ENCODE results near the gene CALB2.
"Not testable (repeated sequence)": the region's sequence is repeated elsewhere in the genome, so short reads cannot be mapped to it uniquely, and the experiment has no call there.

Gene CALB2

DNA sequence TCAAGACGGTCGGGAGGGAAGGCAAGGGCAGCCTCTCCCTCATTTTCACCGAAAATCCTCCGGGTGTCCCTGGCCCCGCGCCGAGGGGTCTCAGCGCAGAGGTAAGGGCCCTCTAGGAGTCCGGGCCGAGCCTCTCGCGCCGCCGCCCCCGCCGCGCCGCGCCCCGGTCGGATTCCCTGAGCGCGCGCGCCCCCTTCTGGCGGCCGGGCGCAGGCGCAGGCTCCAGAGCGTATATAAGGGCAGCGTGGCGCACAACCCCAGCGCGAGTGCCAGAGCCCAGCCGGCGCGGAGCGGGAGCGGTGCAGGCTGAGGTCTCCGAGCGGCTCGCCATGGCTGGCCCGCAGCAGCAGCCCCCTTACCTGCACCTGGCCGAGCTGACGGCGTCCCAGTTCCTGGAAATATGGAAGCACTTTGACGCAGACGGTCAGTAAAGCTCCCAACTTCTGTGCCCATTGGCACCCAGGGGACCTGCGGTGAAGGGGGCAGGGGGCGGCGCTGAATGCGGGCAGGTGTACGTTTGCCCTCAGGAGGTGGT, at the start of gene CALB2:
TSS of gene CALB2 (plus strand) at position 260 of the 535 bp plus-strand sequence. CDS start at position 330, 70 bp downstream.
- DNase-seq (ENCODE audit: low spot score) = peak; percentile 91
- TF ChIP-seq, protein P1, sequence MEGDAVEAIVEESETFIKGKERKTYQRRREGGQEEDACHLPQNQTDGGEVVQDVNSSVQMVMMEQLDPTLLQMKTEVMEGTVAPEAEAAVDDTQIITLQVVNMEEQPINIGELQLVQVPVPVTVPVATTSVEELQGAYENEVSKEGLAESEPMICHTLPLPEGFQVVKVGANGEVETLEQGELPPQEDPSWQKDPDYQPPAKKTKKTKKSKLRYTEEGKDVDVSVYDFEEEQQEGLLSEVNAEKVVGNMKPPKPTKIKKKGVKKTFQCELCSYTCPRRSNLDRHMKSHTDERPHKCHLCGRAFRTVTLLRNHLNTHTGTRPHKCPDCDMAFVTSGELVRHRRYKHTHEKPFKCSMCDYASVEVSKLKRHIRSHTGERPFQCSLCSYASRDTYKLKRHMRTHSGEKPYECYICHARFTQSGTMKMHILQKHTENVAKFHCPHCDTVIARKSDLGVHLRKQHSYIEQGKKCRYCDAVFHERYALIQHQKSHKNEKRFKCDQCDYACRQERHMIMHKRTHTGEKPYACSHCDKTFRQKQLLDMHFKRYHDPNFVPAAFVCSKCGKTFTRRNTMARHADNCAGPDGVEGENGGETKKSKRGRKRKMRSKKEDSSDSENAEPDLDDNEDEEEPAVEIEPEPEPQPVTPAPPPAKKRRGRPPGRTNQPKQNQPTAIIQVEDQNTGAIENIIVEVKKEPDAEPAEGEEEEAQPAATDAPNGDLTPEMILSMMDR (IDR thresholded peaks at IDR 0.05; ENCODE audit: extremely low read depth, missing control alignments) = peak; percentile 99

- peak; percentile 43 for DNase-seq (ENCODE audit: low spot score)
- TF ChIP-seq, protein P1 (IDR thresholded peaks at IDR 0.05; ENCODE audit: extremely low read depth, missing control alignments) = peak; percentile 64
Measured at GRCh38 chr16:71311553-71312158, 46.9 kb upstream of the CALB2 start.

DNA sequence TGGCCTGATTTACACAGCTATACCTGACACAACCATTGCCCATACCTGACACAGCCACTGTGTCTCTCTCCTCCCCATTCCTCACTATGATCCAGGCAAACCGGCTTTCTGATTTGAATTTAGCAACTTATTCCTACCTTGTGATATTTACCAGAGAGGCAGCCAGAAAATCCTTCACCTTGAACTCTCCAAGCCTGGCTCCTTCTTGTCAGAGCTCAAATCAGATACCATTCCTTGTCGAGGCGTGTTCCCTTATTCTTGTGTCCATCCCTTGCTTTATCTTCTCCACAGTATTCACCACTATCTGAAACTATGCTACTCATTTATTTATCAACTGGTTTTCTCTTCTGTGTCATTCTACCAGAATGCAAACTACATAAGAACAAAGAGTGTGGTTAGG, 44.9 kb upstream of the CALB2 start:
- DNase-seq (ENCODE audit: low spot score) = not testable (repeated sequence)

GRCh38 chr16:71315269-71315668, 43.3 kb upstream of the CALB2 start:
- DNase-seq (ENCODE audit: low spot score) = no peak
- TF ChIP-seq, protein P1 (IDR thresholded peaks at IDR 0.05; ENCODE audit: extremely low read depth, missing control alignments) = no peak

GRCh38 chr16:71319999-71320398, 38.5 kb upstream of the CALB2 start:
- DNase-seq (ENCODE audit: low spot score) = no peak
- TF ChIP-seq, protein P1 (IDR thresholded peaks at IDR 0.05; ENCODE audit: extremely low read depth, missing control alignments) = no peak

- TF ChIP-seq, protein P1 (IDR thresholded peaks at IDR 0.05; ENCODE audit: extremely low read depth, missing control alignments) = no peak
- no peak for DNase-seq (ENCODE audit: low spot score)
Measured at GRCh38 chr16:71327720-71328119, 30.8 kb upstream of the CALB2 start.

DNA sequence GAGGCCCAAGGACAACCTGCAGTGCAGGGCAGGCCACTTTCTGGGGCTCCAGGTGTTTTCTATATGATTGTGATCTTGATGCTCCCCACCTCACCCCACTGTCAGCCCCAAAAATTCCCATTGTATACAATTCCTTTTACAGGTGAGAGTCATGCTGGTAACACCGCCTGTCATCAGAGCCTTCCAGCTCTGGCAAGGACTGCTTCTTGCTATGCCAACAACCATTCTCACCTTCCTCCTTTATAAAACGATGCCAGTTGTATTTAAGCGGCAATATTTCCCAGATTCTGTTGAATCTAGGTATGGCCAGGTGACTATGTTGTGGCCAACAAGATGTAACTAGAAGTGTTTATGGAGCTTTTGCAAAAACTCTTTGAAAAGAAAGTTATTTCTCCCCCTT, 30.4 kb upstream of the CALB2 start:
- DNase-seq (ENCODE audit: low spot score) = no peak
- TF ChIP-seq, protein P1 (IDR thresholded peaks at IDR 0.05; ENCODE audit: extremely low read depth, missing control alignments) = no peak

DNA sequence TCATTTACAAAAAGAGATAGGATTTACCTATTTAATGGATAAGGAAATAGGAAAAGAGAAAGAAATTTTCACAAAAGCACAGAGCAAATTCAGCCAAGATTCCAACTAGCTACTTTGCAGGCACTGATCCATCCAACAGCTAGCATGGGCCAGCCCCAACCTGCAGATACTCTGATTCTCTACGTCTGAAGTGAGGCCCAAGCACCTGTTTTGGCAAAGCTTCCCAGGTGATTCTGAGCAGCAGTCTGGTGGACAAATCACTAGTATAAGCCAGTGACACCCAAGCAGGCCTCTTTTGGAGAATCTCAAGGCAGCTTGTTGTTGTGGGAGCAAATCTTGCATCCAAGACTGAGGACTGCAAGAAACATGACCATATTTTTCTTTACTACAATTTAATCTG, 20.9 kb upstream of the CALB2 start:
- DNase-seq (ENCODE audit: low spot score) = no peak
- TF ChIP-seq, protein P1 (IDR thresholded peaks at IDR 0.05; ENCODE audit: extremely low read depth, missing control alignments) = no peak

All from GM20000 (cell line).